ENCODE data around the gene RTKN. TPM values are rescaled to one million over a fixed set of nuclear protein-coding genes. Genes with fewer than 3 reads are reported as not detected.

RTKN gene
- polyA plus RNA-seq, 1 of the 3 experiments (the other 2 are of a cell fraction): 22.6 TPM

- TF ChIP-seq GABPA (IDR thresholded peaks at IDR 0.05; ENCODE audit: low read depth): no peak
- no peak for TF ChIP-seq ELF1 (IDR thresholded peaks at IDR 0.05)
- H2AFZ ChIP-seq (ENCODE audit: low read depth): no peak overlapping the region
- H3F3A ChIP-seq (replicated peaks; ENCODE audit: insufficient read depth): peaks cover 7% of the 10 kb centered on the region
- ChIA-PET CTCF (interaction anchor here (0.7 kb wide), 1 partner anchor 99 kb away, joined by 3 read pairs; no protein-coding TSS in a partner anchor), POLR2A (no interaction called here)
- no peaks in the 10 kb centered on the region for H3K36me3 ChIP-seq (replicated peaks in 1 of 2; ENCODE audit: control insufficient read depth in 1 of 2, insufficient read depth in 2 of 2, low read length in 1 of 2)
- no peaks in the 10 kb centered on the region for H3K9me3 ChIP-seq
- no peaks in the 10 kb centered on the region for H4K20me1 ChIP-seq (ENCODE audit: insufficient read depth)
- no peak overlapping the region for H3K9ac ChIP-seq
- H3K79me2 ChIP-seq (ENCODE audit: insufficient read depth): peaks cover 7% of the 10 kb centered on the region
- no peaks in the 10 kb centered on the region for H3K27me3 ChIP-seq (ENCODE audit: insufficient read depth)
- no peaks in the 10 kb centered on the region for H3K9me2 ChIP-seq
- H3K27ac ChIP-seq (ENCODE audit: low read depth in 2 of 2, low read length in 1 of 2): no peak overlapping the region
- H3K4me1 ChIP-seq (ENCODE audit: control insufficient read depth in 1 of 2, insufficient read depth in 2 of 2, low read depth in 1 of 2, low read length in 1 of 2): peaks cover 3 to 4% of the 10 kb centered on the region in 2 experiments; a peak in 2 of 4 replicates
- no peak overlapping the region for H3K4me3 ChIP-seq (ENCODE audit: low read depth in 2 of 2, low read length in 1 of 2)
- DNase-seq: no peak
- no peak overlapping the region for H3K4me2 ChIP-seq
- WGBS (ENCODE audit: low lambda C conversion rate): 72% methylated on average over 3 of the region's 3 CpGs
Measured at GRCh38 chr2:74450570-74451190, 8.9 kb upstream of the RTKN start.

GRCh38 chr2:74448771-74449170 is 7.0 kb upstream of the RTKN start:
- H3K4me1 ChIP-seq (ENCODE audit: control insufficient read depth in 1 of 2, insufficient read depth in 2 of 2, low read depth in 1 of 2, low read length in 1 of 2): peaks cover 0 to 2% of the 10 kb centered on the region in 2 experiments; a peak in 1 of 4 replicates
- H3F3A ChIP-seq (replicated peaks; ENCODE audit: insufficient read depth): peaks cover 12% of the 10 kb centered on the region
- H3K79me2 ChIP-seq (ENCODE audit: insufficient read depth): no peaks in the 10 kb centered on the region
- 60% methylated on average over 2 of the region's 2 CpGs for WGBS (ENCODE audit: low lambda C conversion rate)
- H3K4me3 ChIP-seq (ENCODE audit: low read depth in 2 of 2, low read length in 1 of 2): no peak overlapping the region
- H4K20me1 ChIP-seq (ENCODE audit: insufficient read depth): no peaks in the 10 kb centered on the region
- H2AFZ ChIP-seq (ENCODE audit: low read depth): no peak overlapping the region
- H3K36me3 ChIP-seq (replicated peaks in 1 of 2; ENCODE audit: control insufficient read depth in 1 of 2, insufficient read depth in 2 of 2, low read length in 1 of 2): no peaks in the 10 kb centered on the region
- no peaks in the 10 kb centered on the region for H3K9me2 ChIP-seq
- CTCF ChIA-PET: interaction anchor here (1.3 kb wide), 1 partner anchor 114 kb away, joined by 3 read pairs; no protein-coding TSS in a partner anchor
- no peak overlapping the region for H3K4me2 ChIP-seq
- no peaks in the 10 kb centered on the region for H3K27me3 ChIP-seq (ENCODE audit: insufficient read depth)
- no peak overlapping the region for H3K27ac ChIP-seq (ENCODE audit: low read depth in 2 of 2, low read length in 1 of 2)
- H3K9ac ChIP-seq: no peak overlapping the region
- no peak for DNase-seq
- TF ChIP-seq IRF3 (IDR thresholded peaks at IDR 0.05; ENCODE audit: low read depth, low read length) (no peak), EZH2phosphoT487 (IDR thresholded peaks at IDR 0.05; ENCODE audit: borderline replicate concordance, low read depth) (no peak), NRF1 (IDR thresholded peaks at IDR 0.05; ENCODE audit: low read depth, low read length) (no peak), GATA2 (CRISPR knock-in tag; IDR thresholded peaks at IDR 0.05) (no peak), EP300 (IDR thresholded peaks at IDR 0.05; ENCODE audit: borderline replicate concordance in 1 of 2, low read depth in 1 of 2, low read length in 1 of 2) (no peak), TCF12 (IDR thresholded peaks at IDR 0.05) (no peak), CTCF (IDR thresholded peaks at IDR 0.05) (no peak), ELF1 (IDR thresholded peaks at IDR 0.05) (no peak), USF1 (IDR thresholded peaks at IDR 0.05; ENCODE audit: borderline replicate concordance, low read depth) (no peak), TAF1 (IDR thresholded peaks at IDR 0.05; ENCODE audit: borderline replicate concordance, low read depth, low read length) (no peak), RAD21 (IDR thresholded peaks at IDR 0.05; ENCODE audit: low read length) (no peak)
- H3K9me3 ChIP-seq: no peaks in the 10 kb centered on the region
- POLR2A ChIA-PET: no interaction called here
